ENCODE data around the gene CRISPLD2.

Gene CRISPLD2

DNA sequence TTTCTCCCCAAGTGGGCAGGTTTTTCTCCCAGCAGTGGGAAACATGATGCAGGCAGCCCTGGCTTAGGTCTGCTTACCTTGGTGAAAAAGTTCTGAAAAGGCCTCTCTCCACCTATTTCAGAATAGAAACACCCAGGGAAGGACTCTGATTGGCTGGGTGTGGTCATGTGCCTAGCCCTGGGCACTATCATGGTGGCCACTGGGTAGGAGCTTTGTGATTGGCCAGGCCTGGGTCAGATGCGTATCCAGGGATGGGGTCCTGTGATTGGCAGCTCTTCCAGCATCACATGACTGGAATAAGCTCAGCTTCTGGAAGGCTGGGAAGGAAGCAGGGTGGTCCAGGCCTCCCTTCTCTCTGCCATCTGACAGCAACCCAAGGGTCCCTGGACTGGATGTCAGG is 138.0 kb downstream of the CRISPLD2 start:
- Histone ChIP-seq H3K4me3 (ENCODE audit: low read depth, low read length) (no peak overlapping the region), H3K36me3 (ENCODE audit: control insufficient read depth in 2 of 2, insufficient read depth in 1 of 2, low read length in 2 of 2) (no peaks in the 10 kb centered on the region), H3K27ac (ENCODE audit: extremely low read depth, low read depth, low read length) (no peak overlapping the region), H3K4me1 (ENCODE audit: control insufficient read depth, insufficient read depth, low read length) (no peaks in the 10 kb centered on the region), H3K9me3 (ENCODE audit: control insufficient read depth, insufficient read depth, low read depth, low read length) (no peaks in the 10 kb centered on the region)
- TF ChIP-seq, protein P1, sequence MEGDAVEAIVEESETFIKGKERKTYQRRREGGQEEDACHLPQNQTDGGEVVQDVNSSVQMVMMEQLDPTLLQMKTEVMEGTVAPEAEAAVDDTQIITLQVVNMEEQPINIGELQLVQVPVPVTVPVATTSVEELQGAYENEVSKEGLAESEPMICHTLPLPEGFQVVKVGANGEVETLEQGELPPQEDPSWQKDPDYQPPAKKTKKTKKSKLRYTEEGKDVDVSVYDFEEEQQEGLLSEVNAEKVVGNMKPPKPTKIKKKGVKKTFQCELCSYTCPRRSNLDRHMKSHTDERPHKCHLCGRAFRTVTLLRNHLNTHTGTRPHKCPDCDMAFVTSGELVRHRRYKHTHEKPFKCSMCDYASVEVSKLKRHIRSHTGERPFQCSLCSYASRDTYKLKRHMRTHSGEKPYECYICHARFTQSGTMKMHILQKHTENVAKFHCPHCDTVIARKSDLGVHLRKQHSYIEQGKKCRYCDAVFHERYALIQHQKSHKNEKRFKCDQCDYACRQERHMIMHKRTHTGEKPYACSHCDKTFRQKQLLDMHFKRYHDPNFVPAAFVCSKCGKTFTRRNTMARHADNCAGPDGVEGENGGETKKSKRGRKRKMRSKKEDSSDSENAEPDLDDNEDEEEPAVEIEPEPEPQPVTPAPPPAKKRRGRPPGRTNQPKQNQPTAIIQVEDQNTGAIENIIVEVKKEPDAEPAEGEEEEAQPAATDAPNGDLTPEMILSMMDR (tag by site-specific recombination; IDR thresholded peaks at IDR 0.05) = no peak
- TF ChIP-seq, protein P2, sequence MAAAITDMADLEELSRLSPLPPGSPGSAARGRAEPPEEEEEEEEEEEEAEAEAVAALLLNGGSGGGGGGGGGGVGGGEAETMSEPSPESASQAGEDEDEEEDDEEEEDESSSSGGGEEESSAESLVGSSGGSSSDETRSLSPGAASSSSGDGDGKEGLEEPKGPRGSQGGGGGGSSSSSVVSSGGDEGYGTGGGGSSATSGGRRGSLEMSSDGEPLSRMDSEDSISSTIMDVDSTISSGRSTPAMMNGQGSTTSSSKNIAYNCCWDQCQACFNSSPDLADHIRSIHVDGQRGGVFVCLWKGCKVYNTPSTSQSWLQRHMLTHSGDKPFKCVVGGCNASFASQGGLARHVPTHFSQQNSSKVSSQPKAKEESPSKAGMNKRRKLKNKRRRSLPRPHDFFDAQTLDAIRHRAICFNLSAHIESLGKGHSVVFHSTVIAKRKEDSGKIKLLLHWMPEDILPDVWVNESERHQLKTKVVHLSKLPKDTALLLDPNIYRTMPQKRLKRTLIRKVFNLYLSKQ (tag by site-specific recombination; IDR thresholded peaks at IDR 0.05; ENCODE audit: borderline replicate concordance) = no peak
- TF ChIP-seq, protein P3, sequence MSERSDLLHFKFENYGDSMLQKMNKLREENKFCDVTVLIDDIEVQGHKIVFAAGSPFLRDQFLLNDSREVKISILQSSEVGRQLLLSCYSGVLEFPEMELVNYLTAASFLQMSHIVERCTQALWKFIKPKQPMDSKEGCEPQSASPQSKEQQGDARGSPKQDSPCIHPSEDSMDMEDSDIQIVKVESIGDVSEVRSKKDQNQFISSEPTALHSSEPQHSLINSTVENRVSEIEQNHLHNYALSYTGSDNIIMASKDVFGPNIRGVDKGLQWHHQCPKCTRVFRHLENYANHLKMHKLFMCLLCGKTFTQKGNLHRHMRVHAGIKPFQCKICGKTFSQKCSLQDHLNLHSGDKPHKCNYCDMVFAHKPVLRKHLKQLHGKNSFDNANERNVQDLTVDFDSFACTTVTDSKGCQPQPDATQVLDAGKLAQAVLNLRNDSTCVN (tag by site-specific recombination; optimal IDR thresholded peaks at IDR 0.05) = no peak
- TF ChIP-seq, protein P4, sequence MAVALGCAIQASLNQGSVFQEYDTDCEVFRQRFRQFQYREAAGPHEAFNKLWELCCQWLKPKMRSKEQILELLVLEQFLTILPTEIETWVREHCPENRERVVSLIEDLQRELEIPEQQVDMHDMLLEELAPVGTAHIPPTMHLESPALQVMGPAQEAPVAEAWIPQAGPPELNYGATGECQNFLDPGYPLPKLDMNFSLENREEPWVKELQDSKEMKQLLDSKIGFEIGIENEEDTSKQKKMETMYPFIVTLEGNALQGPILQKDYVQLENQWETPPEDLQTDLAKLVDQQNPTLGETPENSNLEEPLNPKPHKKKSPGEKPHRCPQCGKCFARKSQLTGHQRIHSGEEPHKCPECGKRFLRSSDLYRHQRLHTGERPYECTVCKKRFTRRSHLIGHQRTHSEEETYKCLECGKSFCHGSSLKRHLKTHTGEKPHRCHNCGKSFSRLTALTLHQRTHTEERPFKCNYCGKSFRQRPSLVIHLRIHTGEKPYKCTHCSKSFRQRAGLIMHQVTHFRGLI (tag by site-specific recombination; IDR thresholded peaks at IDR 0.05) = no peak
- TF ChIP-seq PRDM1 (tag by site-specific recombination; IDR thresholded peaks at IDR 0.05) (no peak), YY1 (tag by site-specific recombination; IDR thresholded peaks at IDR 0.05) (no peak), ZNF624 (tag by site-specific recombination; IDR thresholded peaks at IDR 0.05) (no peak), ZBTB20 (tag by site-specific recombination; IDR thresholded peaks at IDR 0.05) (no peak), ZNF654 (tag by site-specific recombination; IDR thresholded peaks at IDR 0.05; ENCODE audit: low read depth) (no peak)
- TF ChIP-seq, protein P5, sequence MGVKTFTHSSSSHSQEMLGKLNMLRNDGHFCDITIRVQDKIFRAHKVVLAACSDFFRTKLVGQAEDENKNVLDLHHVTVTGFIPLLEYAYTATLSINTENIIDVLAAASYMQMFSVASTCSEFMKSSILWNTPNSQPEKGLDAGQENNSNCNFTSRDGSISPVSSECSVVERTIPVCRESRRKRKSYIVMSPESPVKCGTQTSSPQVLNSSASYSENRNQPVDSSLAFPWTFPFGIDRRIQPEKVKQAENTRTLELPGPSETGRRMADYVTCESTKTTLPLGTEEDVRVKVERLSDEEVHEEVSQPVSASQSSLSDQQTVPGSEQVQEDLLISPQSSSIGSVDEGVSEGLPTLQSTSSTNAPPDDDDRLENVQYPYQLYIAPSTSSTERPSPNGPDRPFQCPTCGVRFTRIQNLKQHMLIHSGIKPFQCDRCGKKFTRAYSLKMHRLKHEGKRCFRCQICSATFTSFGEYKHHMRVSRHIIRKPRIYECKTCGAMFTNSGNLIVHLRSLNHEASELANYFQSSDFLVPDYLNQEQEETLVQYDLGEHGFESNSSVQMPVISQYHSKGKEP (tag by site-specific recombination; IDR thresholded peaks at IDR 0.05) = no peak
- TF ChIP-seq, protein P6, sequence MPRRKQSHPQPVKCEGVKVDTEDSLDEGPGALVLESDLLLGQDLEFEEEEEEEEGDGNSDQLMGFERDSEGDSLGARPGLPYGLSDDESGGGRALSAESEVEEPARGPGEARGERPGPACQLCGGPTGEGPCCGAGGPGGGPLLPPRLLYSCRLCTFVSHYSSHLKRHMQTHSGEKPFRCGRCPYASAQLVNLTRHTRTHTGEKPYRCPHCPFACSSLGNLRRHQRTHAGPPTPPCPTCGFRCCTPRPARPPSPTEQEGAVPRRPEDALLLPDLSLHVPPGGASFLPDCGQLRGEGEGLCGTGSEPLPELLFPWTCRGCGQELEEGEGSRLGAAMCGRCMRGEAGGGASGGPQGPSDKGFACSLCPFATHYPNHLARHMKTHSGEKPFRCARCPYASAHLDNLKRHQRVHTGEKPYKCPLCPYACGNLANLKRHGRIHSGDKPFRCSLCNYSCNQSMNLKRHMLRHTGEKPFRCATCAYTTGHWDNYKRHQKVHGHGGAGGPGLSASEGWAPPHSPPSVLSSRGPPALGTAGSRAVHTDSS (tag by site-specific recombination; IDR thresholded peaks at IDR 0.05) = no peak
- ChIA-PET POLR2A (no interaction called here), CTCF (no interaction called here)

Data from HEK293 (cell line).